GM12875 (cell line): ENCODE data around the gene UBALD2.

Experiments used
- H3K4me3 ChIP-seq: one replicate; pipeline ENCODE4 v1.5.1; 2011; ENCODE audit warnings: low read depth, low read length, control low read depth
- TF ChIP-seq, protein P1 (sequence below): IDR thresholded peaks from 2 replicates; pipeline ENCODE4 v1.5.1; 2011; ENCODE audit warnings: low read depth, mild to moderate bottlenecking, control low read depth, inconsistent platforms, low read length, moderate library complexity, borderline replicate concordance; ENCODE audit not compliant: insufficient read depth

UBALD2 gene

DNA sequence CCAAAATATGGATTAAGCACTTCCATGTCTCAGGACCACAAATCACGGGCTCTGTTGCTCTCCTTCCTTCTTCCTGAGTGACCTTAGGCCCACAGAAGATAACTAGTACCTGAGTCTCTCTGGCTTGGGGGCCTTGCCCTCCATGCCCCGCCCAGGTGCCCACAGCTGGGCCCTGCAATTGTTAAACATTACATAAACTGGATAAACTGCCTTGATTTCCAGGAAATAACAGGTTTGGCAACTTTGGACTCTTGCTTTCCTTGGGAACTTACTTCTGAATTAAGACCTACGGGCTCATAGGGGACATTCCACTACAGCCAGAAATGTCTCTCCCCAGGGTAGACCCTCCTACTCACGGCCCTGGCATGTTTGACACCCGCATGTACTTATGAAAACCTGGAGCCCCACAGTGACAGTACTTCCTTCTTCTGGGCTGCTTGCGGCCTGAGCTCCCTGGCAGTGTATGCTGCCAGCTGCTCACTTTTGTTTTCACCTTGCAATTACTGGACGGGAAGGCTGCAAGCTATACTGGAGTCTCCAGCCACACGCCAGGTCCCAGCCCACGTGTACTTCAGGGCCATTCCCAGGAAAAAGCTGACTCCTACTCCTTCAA lies 2.3 kb upstream of the UBALD2 start:
- peak overlapping the region; percentile 24 for H3K4me3 ChIP-seq
- TF ChIP-seq, protein P1, sequence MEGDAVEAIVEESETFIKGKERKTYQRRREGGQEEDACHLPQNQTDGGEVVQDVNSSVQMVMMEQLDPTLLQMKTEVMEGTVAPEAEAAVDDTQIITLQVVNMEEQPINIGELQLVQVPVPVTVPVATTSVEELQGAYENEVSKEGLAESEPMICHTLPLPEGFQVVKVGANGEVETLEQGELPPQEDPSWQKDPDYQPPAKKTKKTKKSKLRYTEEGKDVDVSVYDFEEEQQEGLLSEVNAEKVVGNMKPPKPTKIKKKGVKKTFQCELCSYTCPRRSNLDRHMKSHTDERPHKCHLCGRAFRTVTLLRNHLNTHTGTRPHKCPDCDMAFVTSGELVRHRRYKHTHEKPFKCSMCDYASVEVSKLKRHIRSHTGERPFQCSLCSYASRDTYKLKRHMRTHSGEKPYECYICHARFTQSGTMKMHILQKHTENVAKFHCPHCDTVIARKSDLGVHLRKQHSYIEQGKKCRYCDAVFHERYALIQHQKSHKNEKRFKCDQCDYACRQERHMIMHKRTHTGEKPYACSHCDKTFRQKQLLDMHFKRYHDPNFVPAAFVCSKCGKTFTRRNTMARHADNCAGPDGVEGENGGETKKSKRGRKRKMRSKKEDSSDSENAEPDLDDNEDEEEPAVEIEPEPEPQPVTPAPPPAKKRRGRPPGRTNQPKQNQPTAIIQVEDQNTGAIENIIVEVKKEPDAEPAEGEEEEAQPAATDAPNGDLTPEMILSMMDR: no peak

DNA sequence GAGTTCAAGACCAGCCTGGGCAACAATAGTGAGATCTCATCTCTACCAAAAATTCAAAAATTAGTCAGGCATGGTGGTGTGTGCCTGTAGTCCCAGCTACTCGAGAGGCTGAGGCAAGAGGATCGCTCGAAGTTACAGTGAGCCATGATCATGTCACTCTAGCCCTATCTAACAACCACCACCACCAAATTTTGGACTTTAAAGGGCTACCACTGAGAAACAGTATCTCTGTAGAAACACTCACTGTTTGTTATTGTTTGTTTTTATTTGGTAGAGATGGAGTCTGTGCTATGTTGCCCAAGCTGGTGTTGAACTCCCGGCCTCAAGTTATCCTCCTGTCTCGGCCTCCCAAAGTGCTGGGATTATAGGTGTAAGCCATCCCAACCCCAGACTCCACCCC lies 1.3 kb upstream of the UBALD2 start:
- TF ChIP-seq, protein P1: no peak
- H3K4me3 ChIP-seq: no peak overlapping the region

DNA sequence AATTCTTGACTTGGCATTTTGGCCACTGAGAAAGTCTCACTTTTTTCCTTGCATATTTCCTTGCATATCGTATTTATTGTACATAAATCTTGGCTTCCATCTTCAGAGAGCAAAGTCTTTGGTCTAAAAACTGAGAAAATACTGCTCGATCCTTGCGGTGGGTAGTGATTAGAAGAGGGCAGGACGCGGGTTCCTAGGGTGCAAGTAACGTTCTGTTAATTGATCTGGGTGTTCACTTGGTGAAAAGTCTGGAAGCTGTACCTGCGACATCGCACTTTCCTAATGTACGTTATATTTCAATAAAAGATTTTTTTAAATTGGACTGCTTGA lies 758 bp upstream of the UBALD2 start:
- H3K4me3 ChIP-seq: no peak overlapping the region
- TF ChIP-seq, protein P1: no peak

DNA sequence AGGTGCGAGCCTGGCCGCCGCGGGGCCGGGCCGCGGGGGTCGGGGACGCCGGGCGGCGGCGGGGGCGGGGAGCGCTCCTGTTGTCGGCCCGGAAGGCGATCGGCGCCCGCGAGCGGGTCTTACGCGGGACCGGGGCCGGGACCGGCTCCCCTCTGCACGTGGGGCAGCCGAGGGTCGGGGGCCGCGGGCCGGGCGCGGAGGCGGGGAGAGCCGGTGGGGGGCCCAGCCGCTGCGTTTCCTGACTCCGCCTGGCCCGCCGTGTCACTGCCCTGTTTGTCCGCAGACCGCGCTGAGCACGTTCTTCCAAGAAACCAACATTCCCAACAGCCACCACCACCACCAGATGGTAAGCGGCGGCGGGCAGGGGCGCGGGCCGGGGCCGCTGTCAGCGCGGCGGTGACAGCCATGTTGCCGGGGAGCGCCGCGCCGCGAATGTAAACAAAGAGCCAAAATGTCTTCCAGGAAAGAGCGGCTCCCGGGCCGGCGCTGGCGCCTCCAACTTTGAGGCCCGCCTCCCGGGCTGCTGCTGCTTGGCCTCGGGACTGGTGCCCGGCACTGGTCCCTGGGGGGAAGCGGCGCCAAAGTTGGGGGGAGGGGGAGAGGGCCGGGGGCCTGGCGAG lies 586 bp downstream of the UBALD2 start:
- H3K4me3 ChIP-seq: peak overlapping the region; percentile 70

DNA sequence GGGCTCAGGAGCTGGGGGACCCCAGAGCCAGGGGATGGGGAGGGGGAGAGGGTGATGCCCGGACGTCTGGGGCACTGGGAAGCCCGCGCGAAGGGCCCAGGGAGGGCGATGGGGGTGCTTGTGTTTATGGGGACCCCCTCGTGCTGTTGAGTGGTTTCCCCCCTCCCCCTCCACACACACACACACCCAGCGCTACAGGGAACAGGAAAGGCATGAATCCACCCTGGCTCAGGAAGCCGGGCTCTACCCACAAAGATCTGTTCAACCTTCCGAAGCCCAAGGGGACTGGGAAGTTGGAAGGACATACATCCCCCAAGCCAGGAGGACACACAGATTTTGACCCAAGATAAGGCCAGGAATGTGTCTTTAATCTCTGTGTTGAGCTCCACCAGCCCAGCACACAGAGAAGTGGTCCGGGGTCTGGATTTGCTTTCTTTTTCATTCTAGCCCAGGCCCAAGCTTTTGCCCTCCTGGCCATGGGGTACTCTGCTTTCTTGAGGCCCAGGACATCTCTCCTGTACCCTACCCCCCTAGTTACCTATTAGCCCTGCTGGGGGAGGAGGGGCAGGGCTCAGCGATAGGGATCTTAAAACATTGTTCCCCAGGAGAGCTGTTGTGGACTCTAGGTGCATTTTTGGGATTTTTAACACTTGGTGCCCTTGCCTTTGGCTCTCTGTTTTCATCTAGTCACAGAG lies 1.2 kb downstream of the UBALD2 start:
- TF ChIP-seq, protein P1: no peak
- peak overlapping the region; percentile 70 for H3K4me3 ChIP-seq

More for the DNA sequence above, 586 bp downstream of the UBALD2 start:
- TF ChIP-seq, protein P1: no peak

DNA sequence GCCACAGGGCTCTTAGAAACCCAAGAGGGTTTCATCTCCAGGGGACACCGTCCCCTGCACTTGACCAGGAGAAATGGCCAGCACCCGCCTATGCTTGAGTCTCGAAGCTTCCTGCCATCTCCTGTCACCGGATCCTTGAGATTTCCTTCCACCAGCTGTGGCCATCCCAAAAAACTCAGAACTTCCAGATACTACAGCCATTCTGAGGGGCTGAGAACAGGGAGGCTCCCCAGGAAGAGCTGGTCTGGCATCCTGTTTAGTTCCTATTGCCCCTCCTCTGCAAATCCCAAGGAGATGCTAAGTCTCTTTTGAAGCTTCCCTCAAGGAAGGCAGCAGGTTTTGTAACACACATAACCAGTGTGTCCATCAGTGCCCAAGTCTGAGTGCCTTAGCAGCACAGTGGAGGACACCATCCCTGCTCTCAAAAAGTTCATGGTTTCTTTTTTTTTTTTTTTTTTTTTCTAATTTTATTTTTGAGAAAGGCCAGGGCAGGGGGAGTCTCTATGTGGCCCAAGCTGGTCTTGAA lies 2.0 kb downstream of the UBALD2 start:
- TF ChIP-seq, protein P1: no peak
- H3K4me3 ChIP-seq: peak overlapping the region; percentile 70

DNA sequence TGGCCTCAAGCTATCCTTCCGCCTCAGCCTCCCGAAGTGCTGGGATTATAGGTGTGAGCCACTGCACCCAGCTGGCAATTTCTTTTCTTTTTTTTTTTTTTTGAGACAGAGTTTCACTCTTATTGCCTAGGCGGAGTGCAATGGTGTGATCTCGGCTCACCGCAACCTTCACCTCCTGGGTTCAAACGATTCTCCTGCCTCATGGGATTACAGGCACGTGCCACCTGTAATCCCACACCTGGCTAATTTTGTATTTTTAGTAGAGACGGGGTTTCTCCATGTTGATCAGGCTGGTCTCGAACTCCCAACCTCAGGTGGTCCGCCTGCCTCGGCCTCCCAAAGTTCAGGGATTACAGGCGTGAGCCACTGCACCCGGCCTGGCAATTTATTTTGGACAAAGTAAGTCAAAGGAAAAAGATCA lies 2.4 kb downstream of the UBALD2 start:
- H3K4me3 ChIP-seq: peak overlapping the region; percentile 70
